ENCODE data around the gene TTLL11.

- TF ChIP-seq CTCF (conservative IDR thresholded peaks at IDR 0.05) (no peak), ZFX (IDR thresholded peaks at IDR 0.05) (no peak)
These were observed 2.7 kb downstream of the TTLL11 start for GRCh38 chr9:122090287-122090883.

Measured in C4-2B (cell line).